GM21786 (cell line): Measurements from ENCODE around the gene SEMA6D.

Experiments
- ATAC-seq: cut with Tn5 transposase; IDR thresholded peaks from one replicate; pipeline ENCODE4 v1.9.1; 2021; ENCODE audit not compliant: unreplicated experiment

The SEMA6D gene

GRCh38 chr15:47820057-47820746 is 102.9 kb downstream of the SEMA6D start:
- no peak for ATAC-seq

GRCh38 chr15:47820747-47821319 is 103.5 kb downstream of the SEMA6D start:
- ATAC-seq, result no peak

GRCh38 chr15:47822048-47822447 is 104.7 kb downstream of the SEMA6D start:
- ATAC-seq, result no peak
